Chondrocyte (in vitro differentiated cells): ENCODE data around the gene PARD3B. TPM values are rescaled to one million over a fixed set of nuclear protein-coding genes. Genes with fewer than 3 reads are reported as not detected.

Source experiments
- DNase-seq: peaks from one replicate; pipeline ENCODE4 v3.0.0; 2021; ENCODE audit warnings: mixed read lengths, low spot score
- H3K27ac Mint-ChIP-seq: one replicate; pipeline ENCODE4 v1.8.0; 2021; ENCODE audit warnings: mild to moderate bottlenecking, moderate library complexity, mixed read lengths; ENCODE audit not compliant: unreplicated experiment
- H3K27me3 Mint-ChIP-seq: 2 replicates; pipeline ENCODE4 v1.8.0; 2021; ENCODE audit warnings: low read depth, mixed read lengths
- H3K36me3 Mint-ChIP-seq: 2 replicates; pipeline ENCODE4 v1.8.0; 2021; ENCODE audit warnings: low read depth, mixed read lengths
- H3K4me1 Mint-ChIP-seq: 2 replicates; pipeline ENCODE4 v1.8.0; 2021; ENCODE audit warnings: low read depth, mild to moderate bottlenecking, mixed read lengths
- H3K4me3 Mint-ChIP-seq: one replicate; pipeline ENCODE4 v1.8.0; 2021; ENCODE audit warnings: mild to moderate bottlenecking, moderate library complexity, mixed read lengths; ENCODE audit not compliant: unreplicated experiment
- H3K9me3 Mint-ChIP-seq: 2 replicates; pipeline ENCODE4 v1.8.0; 2021; ENCODE audit warnings: low read depth, mixed read lengths
- total RNA-seq: library from RNA; stranded (reverse); gene quantifications from 3 replicates; pipeline ENCODE4 v1.2.1, GENCODE V29; 2021
- TF ChIP-seq, protein P1 (sequence below): fragments of 200-600 bp; sonication (generic); IDR thresholded peaks from 2 replicates; pipeline ENCODE4 v1.5.0; 2021; ENCODE audit warnings: antibody characterized with exemption, mild to moderate bottlenecking, moderate library complexity

PARD3B gene
- total RNA-seq, 1 donor from 2014 or later = 24.9 TPM

DNA sequence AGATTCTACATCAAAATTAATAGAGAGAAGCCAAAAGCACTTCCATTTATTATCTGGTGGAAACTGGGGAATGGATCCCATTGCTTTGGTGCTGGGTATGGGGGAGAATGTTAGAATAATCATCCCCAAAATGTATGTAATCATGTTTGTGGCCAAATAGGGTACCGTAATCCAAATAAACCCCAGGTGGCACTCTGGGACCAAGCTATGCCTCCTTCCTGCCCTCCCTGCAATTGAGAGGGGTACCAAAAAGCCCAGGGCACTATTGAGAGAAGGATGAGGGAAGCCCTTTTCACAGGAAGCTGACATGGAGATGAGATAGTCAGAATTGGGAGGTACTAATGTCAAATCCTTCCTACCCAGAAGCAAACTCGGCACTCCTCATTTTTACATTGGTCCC lies 1051.3 kb downstream of the PARD3B start:
- peaks cover 2% of the 10 kb centered on the region for H3K4me1 Mint-ChIP-seq
- H3K9me3 Mint-ChIP-seq = peaks cover 15% of the 10 kb centered on the region
- no peak overlapping the region for H3K4me3 Mint-ChIP-seq
- no peak for DNase-seq
- H3K27ac Mint-ChIP-seq = no peak overlapping the region
- TF ChIP-seq, protein P1, sequence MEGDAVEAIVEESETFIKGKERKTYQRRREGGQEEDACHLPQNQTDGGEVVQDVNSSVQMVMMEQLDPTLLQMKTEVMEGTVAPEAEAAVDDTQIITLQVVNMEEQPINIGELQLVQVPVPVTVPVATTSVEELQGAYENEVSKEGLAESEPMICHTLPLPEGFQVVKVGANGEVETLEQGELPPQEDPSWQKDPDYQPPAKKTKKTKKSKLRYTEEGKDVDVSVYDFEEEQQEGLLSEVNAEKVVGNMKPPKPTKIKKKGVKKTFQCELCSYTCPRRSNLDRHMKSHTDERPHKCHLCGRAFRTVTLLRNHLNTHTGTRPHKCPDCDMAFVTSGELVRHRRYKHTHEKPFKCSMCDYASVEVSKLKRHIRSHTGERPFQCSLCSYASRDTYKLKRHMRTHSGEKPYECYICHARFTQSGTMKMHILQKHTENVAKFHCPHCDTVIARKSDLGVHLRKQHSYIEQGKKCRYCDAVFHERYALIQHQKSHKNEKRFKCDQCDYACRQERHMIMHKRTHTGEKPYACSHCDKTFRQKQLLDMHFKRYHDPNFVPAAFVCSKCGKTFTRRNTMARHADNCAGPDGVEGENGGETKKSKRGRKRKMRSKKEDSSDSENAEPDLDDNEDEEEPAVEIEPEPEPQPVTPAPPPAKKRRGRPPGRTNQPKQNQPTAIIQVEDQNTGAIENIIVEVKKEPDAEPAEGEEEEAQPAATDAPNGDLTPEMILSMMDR = no peak
- H3K27me3 Mint-ChIP-seq = no peaks in the 10 kb centered on the region
- H3K36me3 Mint-ChIP-seq = peaks cover 9% of the 10 kb centered on the region

- H3K36me3 Mint-ChIP-seq = peaks cover 13% of the 10 kb centered on the region
- H3K9me3 Mint-ChIP-seq = peaks cover 21% of the 10 kb centered on the region
- TF ChIP-seq, protein P1 = no peak
- H3K4me3 Mint-ChIP-seq = no peak overlapping the region
- no peaks in the 10 kb centered on the region for H3K27me3 Mint-ChIP-seq
- no peak overlapping the region for H3K27ac Mint-ChIP-seq
- peaks cover 9% of the 10 kb centered on the region for H3K4me1 Mint-ChIP-seq
- DNase-seq = no peak
Observed at GRCh38 chr2:205605638-205606304, 1060.5 kb downstream of the PARD3B start.

DNA sequence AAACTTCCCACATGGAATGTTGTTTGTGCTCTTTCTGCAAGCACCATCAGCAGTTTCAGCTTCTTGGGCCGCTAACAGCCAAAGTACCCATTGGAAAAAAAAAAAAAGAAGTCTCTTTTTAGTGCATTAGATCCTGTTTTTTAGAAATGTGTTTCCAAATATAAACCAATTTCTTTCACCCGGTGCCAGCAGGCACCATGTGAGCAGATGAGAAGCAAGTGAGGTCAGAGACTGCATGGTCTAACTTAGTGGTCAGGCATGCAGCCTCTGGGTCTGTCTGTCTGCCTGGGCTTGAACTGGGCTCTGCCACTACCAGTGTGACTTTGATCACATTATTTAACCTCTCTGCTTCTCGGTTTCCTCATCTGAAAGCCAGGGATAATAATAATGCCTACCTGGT lies 1061.9 kb downstream of the PARD3B start:
- TF ChIP-seq, protein P1 = no peak
- no peak for DNase-seq
- Mint-ChIP-seq H3K27ac (no peak overlapping the region), H3K4me1 (peaks cover 14% of the 10 kb centered on the region), H3K36me3 (peaks cover 13% of the 10 kb centered on the region), H3K4me3 (no peak overlapping the region), H3K27me3 (no peaks in the 10 kb centered on the region), H3K9me3 (peaks cover 18% of the 10 kb centered on the region)

DNA sequence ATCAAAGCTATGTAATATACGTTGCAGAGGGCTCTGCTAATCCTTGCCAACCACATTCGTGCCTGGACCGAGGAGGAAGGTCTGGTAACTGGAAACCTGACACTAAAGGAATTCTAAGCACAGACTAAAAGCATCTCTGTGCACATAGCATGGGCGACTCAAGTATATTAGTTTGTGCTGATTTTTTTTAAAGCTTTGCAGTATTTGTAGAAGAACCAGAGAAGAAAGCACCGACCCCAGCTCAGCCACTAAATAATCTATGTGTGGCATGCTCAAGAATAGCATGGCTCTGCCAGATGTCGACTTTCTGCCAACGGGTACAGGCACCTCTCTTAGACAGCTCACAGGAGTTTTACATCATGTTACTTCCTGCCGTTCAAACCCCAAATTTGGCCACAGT lies 1063.8 kb downstream of the PARD3B start:
- Mint-ChIP-seq H3K4me3 (no peak overlapping the region), H3K27me3 (no peaks in the 10 kb centered on the region), H3K4me1 (peaks cover 24% of the 10 kb centered on the region), H3K9me3 (peaks cover 6% of the 10 kb centered on the region), H3K27ac (no peak overlapping the region), H3K36me3 (peaks cover 2% of the 10 kb centered on the region)
- DNase-seq = no peak
- TF ChIP-seq, protein P1 = no peak

GRCh38 chr2:205610437-205610836 lies 1065.2 kb downstream of the PARD3B start:
- TF ChIP-seq, protein P1 = no peak
- H3K27ac Mint-ChIP-seq = no peak overlapping the region
- no peaks in the 10 kb centered on the region for H3K9me3 Mint-ChIP-seq
- peaks cover 24% of the 10 kb centered on the region for H3K4me1 Mint-ChIP-seq
- no peaks in the 10 kb centered on the region for H3K36me3 Mint-ChIP-seq
- H3K4me3 Mint-ChIP-seq = no peak overlapping the region
- DNase-seq = no peak
- no peaks in the 10 kb centered on the region for H3K27me3 Mint-ChIP-seq
